HG03175 (cell line): Measurements from ENCODE around the gene C19orf53.

Experiments
- ATAC-seq: cut with Tn5 transposase; IDR thresholded peaks from one replicate; pipeline ENCODE4 v1.9.1; 2021; ENCODE audit warnings: mild to moderate bottlenecking, moderate library complexity; ENCODE audit not compliant: unreplicated experiment

The C19orf53 gene

GRCh38 chr19:13825489-13826441, 51.5 kb downstream of the C19orf53 start:
- ATAC-seq = no peak

DNA sequence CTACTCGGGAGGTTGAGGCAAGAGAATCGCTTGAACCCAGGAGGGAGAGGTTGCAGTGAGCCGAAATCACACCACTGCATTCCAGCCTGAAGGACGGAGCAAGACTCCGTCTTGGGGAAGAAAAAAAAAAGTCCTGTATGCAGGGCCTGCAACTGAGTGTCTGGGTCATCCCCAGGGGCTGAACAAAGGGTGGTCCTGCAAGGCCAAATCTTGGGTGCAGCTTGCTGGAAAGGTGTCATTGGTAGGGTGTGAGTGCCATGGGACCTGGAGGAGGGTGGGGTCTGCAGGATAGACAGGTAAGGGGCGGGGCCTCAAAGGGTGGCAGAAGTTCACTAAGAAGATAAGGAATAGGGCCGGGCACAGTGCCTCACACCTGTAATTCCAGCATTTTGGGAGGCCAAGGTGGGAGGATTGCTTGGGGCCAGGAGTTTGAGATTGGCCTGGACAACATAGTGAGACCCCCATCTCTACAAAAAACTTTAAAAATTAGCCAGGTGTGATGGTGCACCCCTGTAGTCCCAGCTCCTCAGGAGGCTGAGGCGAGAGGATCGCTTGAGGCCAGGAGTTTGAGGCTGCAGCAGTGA, 52.5 kb downstream of the C19orf53 start:
- no peak for ATAC-seq

DNA sequence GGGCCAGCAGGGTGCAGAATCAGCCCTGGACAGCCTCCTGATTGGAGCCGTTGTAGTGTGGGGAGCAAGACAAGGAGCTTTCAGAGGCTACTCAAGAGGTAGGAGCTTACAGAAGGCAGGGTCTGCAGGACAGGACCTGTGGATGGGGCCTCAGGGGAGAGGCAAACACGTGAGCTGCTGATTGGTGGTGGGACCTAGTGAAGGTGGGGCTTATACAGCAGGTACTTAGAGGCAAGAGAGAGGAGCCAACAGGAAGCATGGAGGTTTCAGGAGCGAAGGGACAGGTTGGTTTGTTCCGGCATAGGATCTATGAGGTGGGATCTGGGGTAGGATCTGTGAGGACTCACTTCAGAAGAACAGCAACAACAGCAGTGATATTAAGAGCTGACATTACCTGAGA, 53.4 kb downstream of the C19orf53 start:
- ATAC-seq = no peak
